ENCODE results near the gene CPVL.

The CPVL gene

GRCh38 chr7:29146057-29146706, at the start of gene CPVL:
Gene CPVL, minus strand, starts transcription at chr7:29146537. Its CDS starts 25,476 bp downstream, at chr7:29121061.
- no peak for DNase-seq (ENCODE audit: low read depth)

DNA sequence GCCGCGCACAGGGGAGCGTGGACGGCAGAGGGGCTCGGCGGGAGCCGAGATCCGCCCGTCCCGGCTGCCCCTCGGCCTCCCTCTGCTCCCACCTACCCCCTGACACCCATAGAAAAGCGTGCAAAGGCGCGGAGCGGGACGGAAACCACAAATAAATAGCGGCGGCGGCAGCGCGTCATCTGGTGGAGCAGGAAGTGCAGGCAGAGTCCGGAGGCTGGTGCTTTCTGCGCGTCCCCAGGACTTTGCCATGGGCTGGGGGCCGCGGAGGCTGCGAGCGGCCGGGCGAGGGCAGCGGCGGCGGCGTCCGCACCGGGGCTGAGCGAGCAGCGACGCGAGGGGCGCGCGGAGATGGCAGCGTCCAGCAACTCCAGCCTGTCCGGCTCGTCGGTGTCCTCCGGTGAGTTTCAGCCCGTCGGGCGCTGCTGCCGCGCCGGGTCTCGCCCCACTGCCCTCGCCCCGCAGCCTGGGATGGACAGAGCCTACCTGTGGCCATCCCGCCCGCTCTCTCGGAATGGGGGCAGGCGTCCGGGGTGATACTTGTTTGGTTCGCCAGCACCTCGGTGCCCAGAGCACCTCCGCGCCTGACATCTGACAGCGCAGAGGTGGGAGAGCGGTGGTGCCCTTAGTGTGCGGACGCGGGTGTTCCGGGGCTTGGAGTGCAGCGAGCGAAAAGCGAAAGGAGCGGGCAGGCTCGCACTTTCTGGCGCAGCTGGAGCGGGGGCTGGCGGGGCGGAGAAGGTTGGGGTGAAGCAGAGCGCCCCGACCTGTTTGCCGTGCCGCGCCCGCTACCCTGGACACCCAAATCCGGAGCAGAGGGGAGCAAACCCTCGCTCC, 48.5 kb upstream of the CPVL start, which contains the start of gene CHN2:
Gene CHN2 (plus strand): TSS at position 182 of the 834 bp plus-strand sequence.
- DNase-seq (ENCODE audit: low read depth): peak; percentile 5

DNA sequence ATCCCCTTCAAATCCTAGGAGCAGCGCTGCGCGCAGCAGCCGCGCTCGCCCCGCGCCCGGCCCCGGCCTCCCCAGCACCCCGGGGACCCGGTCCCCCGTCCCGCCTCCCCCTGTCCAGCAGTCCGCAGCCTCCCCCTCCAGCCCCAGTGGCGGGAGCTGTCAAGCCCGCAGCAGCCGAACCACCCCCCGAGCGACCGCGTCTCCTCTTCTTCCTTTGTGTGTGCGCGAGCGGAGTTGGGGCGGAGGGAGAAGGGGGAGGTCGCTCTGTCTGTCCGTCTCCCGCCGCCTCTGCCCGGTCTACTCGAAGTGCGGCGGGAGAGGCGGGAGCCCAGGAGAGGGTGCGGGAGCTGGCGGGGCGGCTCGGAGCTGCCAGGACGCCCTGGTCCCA, 47.9 kb upstream of the CPVL start:
- DNase-seq (ENCODE audit: low read depth): no peak

DNA sequence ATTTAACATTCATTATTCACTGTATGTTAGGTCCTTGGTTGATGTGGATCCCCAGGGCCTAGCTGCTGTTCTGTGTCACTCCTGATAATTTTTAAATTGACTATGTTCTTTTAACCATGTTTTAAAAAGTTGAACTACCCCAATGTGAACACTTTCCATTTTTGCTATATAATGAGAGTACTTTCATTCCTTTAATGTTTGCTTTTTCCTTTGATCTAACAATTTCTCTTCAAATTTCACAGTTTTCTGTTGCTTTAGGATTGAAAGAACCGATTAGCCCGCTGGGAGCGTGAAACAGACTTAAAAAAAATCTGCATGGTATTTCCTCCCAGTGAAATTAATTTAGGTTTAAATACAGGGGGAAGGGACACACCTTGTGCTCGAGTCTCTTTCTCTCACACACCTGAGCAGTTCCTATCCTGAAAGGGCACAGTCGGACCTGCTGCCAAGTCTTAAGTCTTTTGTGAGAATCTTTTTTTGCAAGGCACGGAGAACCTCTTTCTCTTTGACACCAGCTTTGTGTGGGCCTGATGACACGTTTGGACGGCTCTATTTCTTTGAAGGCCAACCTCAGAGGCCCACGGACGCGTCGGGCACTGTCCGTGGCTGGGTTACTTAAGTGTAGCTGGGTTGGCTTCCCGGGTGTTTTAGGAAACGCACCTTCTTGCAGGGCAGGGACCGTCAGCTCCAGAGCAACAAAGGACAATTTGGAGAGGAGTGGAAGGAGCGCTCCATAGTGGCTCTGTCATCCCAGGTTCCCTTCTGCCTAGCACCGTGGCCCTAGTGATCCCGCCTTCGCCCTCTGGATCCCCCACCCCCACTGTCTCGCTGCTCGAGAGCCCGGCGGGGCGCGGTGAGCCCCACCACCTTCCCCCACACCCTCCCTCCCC, 47.2 kb upstream of the CPVL start:
- DNase-seq (ENCODE audit: low read depth): no peak

GRCh38 chr7:29192811-29193210, 46.5 kb upstream of the CPVL start:
- DNase-seq (ENCODE audit: low read depth): no peak

- DNase-seq (ENCODE audit: low read depth): no peak
Measured at GRCh38 chr7:29192323-29192722, 46.0 kb upstream of the CPVL start.

DNA sequence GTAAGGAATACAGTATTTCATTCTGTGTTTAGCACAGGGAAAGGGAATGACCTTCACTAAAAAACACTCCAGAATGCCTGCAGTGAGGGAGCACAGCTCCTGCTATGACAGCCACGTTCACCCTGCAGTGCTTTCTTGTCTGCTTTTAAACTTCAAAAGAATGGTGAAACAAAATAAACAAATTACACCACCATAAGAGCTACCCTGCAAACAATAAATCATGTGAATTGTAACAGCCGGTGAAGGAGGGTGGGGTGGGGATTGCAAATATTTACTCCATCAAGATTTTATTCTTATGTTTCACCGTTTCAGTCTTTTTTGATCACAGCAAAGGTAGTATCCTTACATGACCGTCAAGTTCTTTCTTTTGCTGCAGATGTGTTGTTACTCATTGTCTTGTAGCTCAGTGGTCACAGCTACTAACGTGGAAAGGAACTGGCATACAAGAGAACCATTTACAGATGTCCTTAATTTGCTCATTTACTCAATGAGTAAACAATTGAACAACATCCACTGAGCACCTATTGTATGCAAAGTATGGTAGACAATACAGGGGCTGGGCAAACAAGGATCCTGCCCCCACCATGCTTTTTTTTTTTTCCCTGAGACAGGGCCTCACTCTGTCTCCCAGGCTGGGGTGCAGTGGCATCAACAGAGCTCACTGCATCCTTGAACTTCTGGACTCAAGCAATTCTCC, 44.2 kb upstream of the CPVL start:
- DNase-seq (ENCODE audit: low read depth): no peak

DNA sequence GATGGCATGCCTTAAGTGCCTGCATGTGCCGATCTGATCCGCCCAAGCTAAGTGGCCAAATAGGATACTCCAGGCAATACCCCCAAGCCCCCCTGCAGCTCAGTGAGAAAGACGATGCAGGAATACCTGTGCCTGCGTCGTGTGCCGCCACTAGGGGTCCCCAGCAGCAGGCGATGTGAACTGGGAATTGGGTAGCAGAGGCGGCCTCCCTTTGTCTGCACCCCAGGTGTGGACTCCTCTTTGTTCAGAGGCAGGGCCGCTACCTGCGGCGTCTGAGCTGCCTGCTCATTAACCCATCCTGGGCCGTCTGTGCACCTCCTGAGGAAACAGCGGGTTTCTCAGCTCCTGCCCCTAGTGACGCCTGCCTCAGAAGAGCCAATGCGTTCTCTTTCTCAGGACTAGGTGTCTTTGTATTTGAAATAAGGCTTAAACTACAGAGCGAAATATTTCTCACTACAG, 43.4 kb upstream of the CPVL start:
- peak; percentile 36 for DNase-seq (ENCODE audit: low read depth)

- no peak for DNase-seq (ENCODE audit: low read depth)
Measured at GRCh38 chr7:29185613-29186012, 39.3 kb upstream of the CPVL start.

DNA sequence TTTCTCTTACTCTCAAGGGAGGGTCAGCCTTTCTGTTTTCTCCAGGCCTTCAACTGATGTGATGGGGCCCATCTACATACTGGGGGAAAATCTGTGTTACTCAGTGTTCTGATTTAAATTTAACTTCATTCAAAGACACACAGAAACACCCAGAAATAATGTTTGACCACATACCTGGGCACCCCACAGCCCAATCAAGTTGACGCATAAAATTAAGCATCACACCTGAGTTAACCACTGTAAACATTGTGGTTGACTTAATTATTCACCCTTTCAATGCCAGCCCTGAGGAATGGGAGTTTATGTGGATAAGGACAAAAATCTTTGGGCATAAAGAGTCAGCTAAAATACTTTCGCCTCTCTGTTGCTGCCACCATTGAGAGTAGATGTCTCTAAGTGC, 38.3 kb upstream of the CPVL start:
- DNase-seq (ENCODE audit: low read depth): no peak

DNA sequence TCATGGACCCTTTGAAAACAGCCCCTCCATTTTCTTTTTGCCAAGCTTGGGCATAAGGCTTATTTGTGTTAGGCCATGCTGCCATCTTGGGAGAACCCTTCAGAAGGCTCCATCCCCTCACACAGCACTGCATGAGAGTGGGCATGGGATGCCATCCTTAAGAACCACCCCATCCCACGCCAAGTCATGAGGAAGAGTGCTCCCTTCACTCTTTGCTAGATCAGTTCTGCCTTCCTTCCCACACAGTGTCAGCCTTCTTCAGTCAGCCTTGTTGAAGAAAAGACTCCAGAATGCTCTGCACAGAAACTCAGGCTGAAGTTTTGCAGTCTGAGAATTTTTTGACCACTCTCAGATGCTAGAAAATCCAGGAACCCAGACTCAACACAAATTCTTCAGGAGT, 32.8 kb upstream of the CPVL start:
- DNase-seq (ENCODE audit: low read depth): no peak

GRCh38 chr7:29177963-29178600, 31.7 kb upstream of the CPVL start:
- no peak for DNase-seq (ENCODE audit: low read depth)

DNA sequence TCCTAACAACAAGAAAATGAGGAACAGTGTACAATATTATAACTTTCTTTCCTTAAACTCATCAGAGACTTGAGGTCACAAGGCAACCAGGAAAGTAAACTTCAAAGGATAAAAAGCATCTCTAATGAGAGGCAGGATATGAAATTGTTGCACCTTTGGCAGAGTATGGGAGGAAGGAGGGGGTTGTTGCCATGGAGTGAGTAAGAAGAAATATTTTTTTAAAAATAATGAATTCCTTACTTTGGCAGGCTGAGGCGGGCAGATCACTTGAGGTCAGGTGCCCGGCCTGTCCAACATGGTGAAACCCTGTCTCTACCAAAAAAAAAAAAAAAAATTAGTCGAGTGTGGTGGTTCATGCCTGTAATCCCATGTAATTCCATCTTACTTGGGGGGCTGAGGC, 27.1 kb upstream of the CPVL start:
- DNase-seq (ENCODE audit: low read depth): no peak

GRCh38 chr7:29170781-29171180, 24.4 kb upstream of the CPVL start:
- no peak for DNase-seq (ENCODE audit: low read depth)

- no peak for DNase-seq (ENCODE audit: low read depth)
Measured at GRCh38 chr7:29167721-29168120, 21.4 kb upstream of the CPVL start.

- no peak for DNase-seq (ENCODE audit: low read depth)
Measured at GRCh38 chr7:29163854-29164253, 17.5 kb upstream of the CPVL start.

DNA sequence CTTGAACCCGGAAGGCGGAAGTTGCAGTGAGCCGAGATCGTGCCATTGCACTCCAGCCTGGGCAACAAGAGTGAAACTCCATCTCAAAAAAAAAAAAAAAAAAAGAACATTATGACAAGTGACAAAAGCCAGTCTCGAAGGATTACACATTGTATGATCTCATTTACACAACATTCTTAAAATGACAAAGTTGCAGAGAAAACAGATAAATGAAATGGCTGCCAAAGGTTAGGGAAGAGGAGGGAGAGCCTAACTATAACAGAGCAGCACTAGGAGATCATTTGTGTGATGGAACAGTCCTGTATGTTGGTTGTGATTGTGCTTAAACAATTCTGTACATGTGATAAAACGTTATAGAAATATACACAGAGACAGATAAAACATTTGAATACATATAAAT, 16.2 kb upstream of the CPVL start:
- DNase-seq (ENCODE audit: low read depth): no peak

DNA sequence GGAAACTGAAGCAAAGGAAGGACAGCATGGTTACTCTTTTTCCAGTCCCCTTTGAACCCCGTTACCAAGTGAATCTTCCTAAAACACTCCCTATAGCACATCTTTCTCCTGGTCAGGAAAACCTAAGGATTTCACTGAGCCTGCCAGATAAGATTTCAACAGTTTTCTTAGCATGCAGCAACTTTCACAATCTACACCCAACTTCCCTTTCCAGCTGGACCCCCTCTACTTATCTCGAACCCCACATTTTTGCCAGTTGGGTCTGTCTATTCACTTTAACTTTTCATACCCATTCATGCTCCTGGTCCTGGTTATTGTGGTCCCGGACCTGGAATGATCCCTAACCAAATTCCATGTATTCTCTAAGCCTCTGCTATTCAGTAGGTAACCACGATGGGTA, 14.9 kb upstream of the CPVL start:
- no peak for DNase-seq (ENCODE audit: low read depth)

DNA sequence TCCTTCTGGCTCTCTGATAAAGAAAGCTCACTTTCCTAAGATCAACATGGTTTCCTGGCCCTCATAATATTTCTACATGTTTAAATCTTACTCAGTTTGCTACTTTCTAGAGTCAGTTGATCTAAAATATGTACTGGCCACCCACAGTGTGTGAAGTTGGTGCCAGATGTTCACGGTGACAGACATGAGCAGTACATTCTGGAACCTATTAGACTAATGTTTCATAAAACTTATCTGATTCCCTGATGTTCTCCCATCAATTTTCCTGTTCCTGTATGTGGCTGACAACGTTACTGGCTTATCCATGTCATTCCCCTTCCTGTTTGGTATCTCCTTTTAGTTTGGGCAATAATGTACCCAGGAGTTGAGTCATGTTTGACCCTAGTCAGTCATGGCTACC, 13.7 kb upstream of the CPVL start:
- DNase-seq (ENCODE audit: low read depth): no peak

GRCh38 chr7:29158795-29159423, 12.6 kb upstream of the CPVL start:
- DNase-seq (ENCODE audit: low read depth): no peak

- DNase-seq (ENCODE audit: low read depth): no peak
Measured at GRCh38 chr7:29156907-29157452, 10.6 kb upstream of the CPVL start.

Data from ELR (cell line).